ENCODE measurements around the gene RYR1.
"Not testable (repeated sequence)": the region's sequence is repeated elsewhere in the genome, so short reads cannot be mapped to it uniquely, and the experiment has no call there.

RYR1 gene

DNA sequence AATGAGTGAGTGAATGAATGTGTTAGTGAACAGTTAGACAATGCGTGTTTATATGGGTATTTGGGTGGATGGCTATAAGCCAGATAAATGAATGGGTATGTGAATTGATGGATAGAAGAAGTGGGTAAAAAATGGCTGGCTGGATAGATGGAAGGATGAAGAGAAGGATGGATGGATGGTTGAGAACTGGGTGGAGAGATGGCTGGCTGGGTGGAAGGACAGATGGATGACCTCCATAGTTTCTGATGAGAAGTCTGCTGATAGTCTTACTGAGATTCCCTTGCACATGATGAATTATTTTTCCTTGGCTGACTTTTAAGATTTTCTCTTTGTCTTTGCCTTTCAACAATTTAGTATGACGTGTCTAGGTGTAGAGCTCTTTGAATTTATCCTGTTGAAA, 57.4 kb downstream of the RYR1 start:
- DNase-seq (ENCODE audit: low read depth), result no peak

DNA sequence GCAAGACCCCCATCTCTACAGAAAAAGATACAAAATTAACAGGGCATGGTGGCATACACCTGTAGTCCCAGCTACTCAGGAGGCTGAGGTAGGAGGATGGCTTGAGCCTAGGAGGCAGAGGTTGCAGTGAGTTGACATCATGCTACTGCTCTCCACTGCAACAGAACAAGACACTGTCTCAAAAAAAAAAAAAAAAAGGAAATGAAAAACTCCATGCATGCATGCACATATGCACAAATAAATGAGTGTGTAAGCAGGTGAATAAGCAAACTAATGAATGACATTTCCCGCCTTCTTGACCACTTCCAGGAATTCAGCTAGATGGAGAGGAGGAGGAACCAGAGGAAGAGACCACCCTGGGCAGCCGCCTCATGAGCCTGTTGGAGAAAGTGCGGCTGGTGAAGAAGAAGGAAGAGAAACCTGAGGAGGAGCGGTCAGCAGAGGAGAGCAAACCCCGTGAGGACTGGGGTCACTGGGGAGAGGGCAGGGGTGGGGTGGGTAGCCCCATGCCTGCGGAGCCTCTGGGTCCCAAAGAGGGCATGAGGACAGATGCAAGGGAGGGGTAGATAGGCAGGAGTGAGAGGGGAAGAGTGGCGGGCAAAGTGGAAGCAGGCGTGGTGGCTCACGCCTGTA, 58.8 kb downstream of the RYR1 start:
- no peak for DNase-seq (ENCODE audit: low read depth)

DNA sequence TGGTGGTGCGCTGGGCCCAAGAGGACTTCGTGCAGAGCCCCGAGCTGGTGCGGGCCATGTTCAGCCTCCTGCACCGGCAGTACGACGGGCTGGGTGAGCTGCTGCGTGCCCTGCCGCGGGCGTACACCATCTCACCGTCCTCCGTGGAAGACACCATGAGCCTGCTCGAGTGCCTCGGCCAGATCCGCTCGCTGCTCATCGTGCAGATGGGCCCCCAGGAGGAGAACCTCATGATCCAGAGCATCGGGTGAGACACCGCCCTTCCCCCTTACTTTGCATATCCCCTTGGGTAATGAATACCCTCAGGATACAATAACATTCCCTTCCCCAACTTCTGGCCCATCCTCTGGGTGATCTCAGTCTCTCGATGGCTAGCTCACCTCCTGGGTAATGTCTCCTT, 60.9 kb downstream of the RYR1 start:
- DNase-seq (ENCODE audit: low read depth), result no peak

DNA sequence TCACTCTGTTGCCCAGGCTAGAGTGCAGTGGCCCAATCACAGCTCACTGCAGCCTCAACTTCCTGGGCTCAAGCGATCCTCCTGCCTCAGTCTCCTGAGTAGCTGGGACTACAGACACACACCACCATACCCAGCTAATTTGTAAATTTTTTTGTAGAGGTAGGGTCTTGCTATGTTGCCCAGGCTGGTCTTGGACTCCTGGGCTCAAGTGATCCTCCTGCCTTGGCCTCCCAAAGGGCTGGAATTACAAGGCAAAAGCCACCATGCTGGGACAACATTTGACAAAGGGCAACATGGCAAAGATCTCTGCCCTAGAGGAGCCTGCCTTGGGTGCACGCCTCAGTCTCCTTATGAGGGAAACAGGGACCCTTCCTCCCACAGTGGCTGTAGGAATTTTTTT, 61.9 kb downstream of the RYR1 start:
- DNase-seq (ENCODE audit: low read depth), result not testable (repeated sequence)

GRCh38 chr19:38496116-38496515, 62.6 kb downstream of the RYR1 start:
- no peak for DNase-seq (ENCODE audit: low read depth)

GRCh38 chr19:38496603-38497487, 63.4 kb downstream of the RYR1 start:
- DNase-seq (ENCODE audit: low read depth), result no peak

DNA sequence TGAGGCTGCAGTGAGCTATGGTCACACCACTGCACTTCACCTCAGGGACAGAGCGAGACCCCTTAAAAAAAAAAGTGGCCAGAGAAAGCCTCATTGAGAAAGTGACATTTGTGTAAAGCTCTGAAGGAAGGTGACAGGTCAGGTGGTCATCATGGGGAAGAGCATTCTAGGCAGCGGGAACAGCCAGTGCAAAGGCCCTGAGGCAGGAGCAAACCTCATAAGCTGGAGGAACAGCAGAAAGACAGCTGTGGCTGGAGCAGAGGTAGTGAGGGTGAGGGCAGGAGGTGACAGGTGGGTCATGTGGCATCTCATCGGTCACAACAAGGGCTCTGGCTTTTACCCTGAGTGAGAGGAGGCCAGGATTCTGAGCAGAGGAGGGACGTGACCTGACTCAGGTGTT, 64.4 kb downstream of the RYR1 start:
- DNase-seq (ENCODE audit: low read depth), result no peak

- DNase-seq (ENCODE audit: low read depth), result no peak
These were observed 66.0 kb downstream of the RYR1 start for GRCh38 chr19:38499532-38499931.

DNA sequence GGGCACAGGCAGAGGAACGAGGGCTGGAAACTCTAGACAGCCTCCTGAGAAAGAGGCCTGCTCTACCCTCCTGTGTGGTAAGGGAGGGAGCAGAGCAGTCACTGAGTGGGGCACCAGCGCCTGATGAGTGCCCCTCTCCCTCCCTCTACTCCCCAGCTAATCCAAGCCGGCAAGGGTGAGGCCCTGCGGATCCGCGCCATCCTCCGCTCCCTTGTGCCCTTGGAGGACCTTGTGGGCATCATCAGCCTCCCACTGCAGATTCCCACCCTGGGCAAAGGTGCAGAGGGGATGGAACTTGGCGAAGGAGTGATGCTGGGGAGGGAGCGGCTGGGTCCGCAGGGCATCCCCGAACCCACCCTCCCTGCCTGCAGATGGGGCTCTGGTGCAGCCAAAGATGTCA, 67.0 kb downstream of the RYR1 start:
- no peak for DNase-seq (ENCODE audit: low read depth)

GRCh38 chr19:38502410-38503076, 69.1 kb downstream of the RYR1 start:
- no peak for DNase-seq (ENCODE audit: low read depth)

GRCh38 chr19:38503077-38503410, 69.6 kb downstream of the RYR1 start:
- DNase-seq (ENCODE audit: low read depth), result no peak

GRCh38 chr19:38505958-38506357, 72.5 kb downstream of the RYR1 start:
- no peak for DNase-seq (ENCODE audit: low read depth)

GRCh38 chr19:38506375-38506722, 72.9 kb downstream of the RYR1 start:
- no peak for DNase-seq (ENCODE audit: low read depth)

- no peak for DNase-seq (ENCODE audit: low read depth)
These were observed 73.4 kb downstream of the RYR1 start for GRCh38 chr19:38506723-38507550.

- no peak for DNase-seq (ENCODE audit: low read depth)
These were observed 74.1 kb downstream of the RYR1 start for GRCh38 chr19:38507551-38508127.

DNA sequence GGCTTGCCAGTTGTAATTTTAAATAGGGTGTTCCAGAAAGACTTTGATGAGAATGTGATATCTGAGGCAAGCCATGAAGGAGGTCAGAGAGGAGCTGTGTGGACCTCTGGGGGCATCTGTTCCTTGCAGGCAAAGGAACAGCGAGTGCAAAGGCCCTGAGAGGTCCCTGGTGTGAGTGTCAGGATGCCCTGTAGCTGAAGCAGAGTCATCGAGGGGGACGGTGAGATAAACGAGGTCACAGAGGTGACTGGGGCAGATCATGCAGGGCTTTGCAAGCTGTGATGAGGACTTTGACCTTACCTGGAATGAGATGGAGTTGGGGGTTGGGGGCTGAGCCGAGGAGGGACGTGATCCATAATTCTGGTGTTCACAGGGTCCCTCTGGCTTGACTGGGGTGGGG, 75.0 kb downstream of the RYR1 start:
- no peak for DNase-seq (ENCODE audit: low read depth)

GRCh38 chr19:38509027-38509426, 75.5 kb downstream of the RYR1 start:
- no peak for DNase-seq (ENCODE audit: low read depth)

DNA sequence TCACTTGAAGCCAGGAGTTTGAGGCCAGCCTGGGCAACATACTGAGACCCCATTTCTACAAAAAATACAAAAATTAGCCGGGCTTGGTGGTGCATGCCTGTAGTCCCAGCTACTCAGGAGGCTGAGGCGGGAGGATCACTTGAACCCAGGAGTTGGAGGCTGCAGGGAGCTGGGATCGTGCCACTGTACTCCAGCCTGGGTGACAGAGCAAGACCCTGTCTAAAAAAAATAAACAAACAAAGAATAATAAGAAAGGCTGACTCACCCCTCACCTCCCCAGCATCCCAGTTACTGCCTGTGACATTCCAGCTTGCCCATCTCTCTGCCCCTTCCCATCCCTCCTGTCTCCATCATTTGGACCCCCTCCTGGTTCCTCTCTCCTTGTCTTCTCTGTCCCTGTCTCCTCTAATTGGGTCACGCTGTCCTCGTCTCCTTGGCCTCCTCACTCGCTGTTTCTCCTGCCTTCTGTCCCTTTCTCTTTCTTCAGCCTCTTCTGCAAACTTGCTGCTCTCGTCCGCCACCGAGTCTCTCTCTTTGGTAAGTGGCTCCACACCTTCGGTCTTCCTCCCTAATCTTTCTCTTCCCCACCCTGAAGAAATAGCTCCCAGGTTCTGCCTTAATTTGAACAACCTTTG, 77.7 kb downstream of the RYR1 start:
- no peak for DNase-seq (ENCODE audit: low read depth)

DNA sequence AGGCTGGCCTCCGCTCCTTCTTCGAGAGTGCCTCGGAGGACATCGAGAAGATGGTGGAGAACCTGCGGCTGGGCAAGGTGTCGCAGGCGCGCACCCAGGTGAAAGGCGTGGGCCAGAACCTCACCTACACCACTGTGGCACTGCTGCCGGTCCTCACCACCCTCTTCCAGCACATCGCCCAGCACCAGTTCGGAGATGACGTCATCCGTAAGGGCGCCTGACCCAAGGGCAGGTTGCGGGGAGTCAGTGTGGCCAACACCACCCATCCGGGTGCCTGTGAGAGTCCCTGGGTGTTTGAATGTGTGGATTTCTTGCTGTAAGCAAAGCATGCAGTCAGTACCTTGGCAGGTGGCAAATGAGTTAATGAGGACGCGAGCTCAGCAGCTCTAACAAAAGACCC, 78.8 kb downstream of the RYR1 start:
- DNase-seq (ENCODE audit: low read depth), result no peak

- DNase-seq (ENCODE audit: low read depth), result not testable (repeated sequence)
These were observed 79.7 kb downstream of the RYR1 start for GRCh38 chr19:38513156-38513555.

GRCh38 chr19:38513762-38514167, 80.3 kb downstream of the RYR1 start:
- no peak for DNase-seq (ENCODE audit: low read depth)

Measured in fibroblast of gingiva (primary cell).